ENCODE data around the gene PRKG1. TPM values are rescaled to one million over a fixed set of nuclear protein-coding genes. Genes with fewer than 3 reads are reported as not detected.
"Not testable (repeated sequence)": the region's sequence is repeated elsewhere in the genome, so short reads cannot be mapped to it uniquely, and the experiment has no call there.

The PRKG1 gene
- total RNA-seq, 1 donor from 2014 or later: 4.6 TPM

- Mint-ChIP-seq H3K9me3 (ENCODE audit: low read depth) (no peaks in the 10 kb centered on the region), H3K27me3 (no peaks in the 10 kb centered on the region), H3K4me1 (ENCODE audit: low read depth) (peaks cover 16% of the 10 kb centered on the region), H3K36me3 (ENCODE audit: insufficient read depth) (no peaks in the 10 kb centered on the region), H3K4me3 (ENCODE audit: low read depth) (no peak overlapping the region), H3K27ac (no peak overlapping the region)
- no peak for DNase-seq (ENCODE audit: low spot score, unreplicated experiment)
- TF ChIP-seq CTCF (IDR thresholded peaks at IDR 0.05; ENCODE audit: unreplicated experiment): no peak
Measured at GRCh38 chr10:51679841-51680240, 605.6 kb downstream of the PRKG1 start.

GRCh38 chr10:51683031-51683691 lies 608.9 kb downstream of the PRKG1 start:
- Mint-ChIP-seq H3K4me3 (ENCODE audit: low read depth) (no peak overlapping the region), H3K27me3 (no peaks in the 10 kb centered on the region), H3K4me1 (ENCODE audit: low read depth) (peaks cover 8% of the 10 kb centered on the region), H3K27ac (no peak overlapping the region), H3K36me3 (ENCODE audit: insufficient read depth) (no peaks in the 10 kb centered on the region), H3K9me3 (ENCODE audit: low read depth) (no peaks in the 10 kb centered on the region)
- no peak for TF ChIP-seq CTCF (IDR thresholded peaks at IDR 0.05; ENCODE audit: unreplicated experiment)
- no peak for DNase-seq (ENCODE audit: low spot score, unreplicated experiment)

- no peak for TF ChIP-seq CTCF (IDR thresholded peaks at IDR 0.05; ENCODE audit: unreplicated experiment)
- Mint-ChIP-seq H3K27ac (no peak overlapping the region), H3K36me3 (ENCODE audit: insufficient read depth) (no peaks in the 10 kb centered on the region), H3K4me3 (ENCODE audit: low read depth) (no peak overlapping the region), H3K4me1 (ENCODE audit: low read depth) (peaks cover 3% of the 10 kb centered on the region), H3K9me3 (ENCODE audit: low read depth) (peaks cover 9% of the 10 kb centered on the region), H3K27me3 (no peaks in the 10 kb centered on the region)
- DNase-seq (ENCODE audit: low spot score, unreplicated experiment): no peak
Measured at GRCh38 chr10:51685768-51686167, 611.5 kb downstream of the PRKG1 start.

- Mint-ChIP-seq H3K36me3 (ENCODE audit: insufficient read depth) (no peaks in the 10 kb centered on the region), H3K4me3 (ENCODE audit: low read depth) (no peak overlapping the region), H3K4me1 (ENCODE audit: low read depth) (peaks cover 7% of the 10 kb centered on the region), H3K9me3 (ENCODE audit: low read depth) (peaks cover 9% of the 10 kb centered on the region), H3K27me3 (no peaks in the 10 kb centered on the region), H3K27ac (no peak overlapping the region)
- no peak for TF ChIP-seq CTCF (IDR thresholded peaks at IDR 0.05; ENCODE audit: unreplicated experiment)
- no peak for DNase-seq (ENCODE audit: low spot score, unreplicated experiment)
Measured at GRCh38 chr10:51687296-51687695, 613.0 kb downstream of the PRKG1 start.

DNA sequence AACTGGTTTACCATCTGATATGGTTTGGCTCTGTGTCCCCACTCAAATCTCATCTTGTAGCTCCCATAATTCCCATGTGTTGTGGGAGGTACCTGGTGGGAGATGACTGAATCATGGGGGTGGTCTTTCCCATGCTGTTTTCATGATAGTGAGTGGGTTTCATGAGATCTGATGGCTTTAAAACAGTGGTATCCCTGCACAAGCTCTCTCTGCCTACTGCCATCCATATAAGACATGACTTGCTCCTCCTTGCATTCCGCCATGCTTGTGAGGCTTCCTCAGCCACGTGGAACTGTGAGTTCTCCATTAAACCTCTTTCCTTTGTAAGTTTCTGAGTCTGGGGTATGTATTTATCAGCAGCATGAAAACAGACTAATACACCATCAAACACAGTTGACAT lies 614.5 kb downstream of the PRKG1 start:
- H3K27me3 Mint-ChIP-seq; H3K27ac Mint-ChIP-seq; H3K4me1 Mint-ChIP-seq (ENCODE audit: low read depth); H3K36me3 Mint-ChIP-seq (ENCODE audit: insufficient read depth); H3K4me3 Mint-ChIP-seq (ENCODE audit: low read depth); H3K9me3 Mint-ChIP-seq (ENCODE audit: low read depth); DNase-seq (ENCODE audit: low spot score, unreplicated experiment): not testable (repeated sequence)

DNA sequence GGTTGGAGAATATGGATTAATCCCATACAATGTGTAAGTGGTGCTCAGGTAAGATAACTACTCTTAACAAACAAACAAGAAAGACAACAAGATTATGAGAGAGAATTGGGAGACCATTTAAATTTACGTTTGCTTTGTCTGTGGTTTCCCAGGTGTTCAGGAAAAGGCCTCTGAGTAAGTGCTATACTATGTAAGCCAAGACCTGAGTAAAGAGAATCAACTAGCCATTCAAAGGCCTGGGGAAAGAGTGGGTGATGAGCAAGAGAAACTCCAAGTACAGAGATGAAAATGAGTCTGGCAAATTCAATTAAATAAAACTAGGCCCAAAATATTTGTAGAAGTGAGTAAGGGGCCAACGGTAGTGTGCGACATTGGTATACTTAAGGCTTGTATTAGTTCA lies 615.2 kb downstream of the PRKG1 start:
- Mint-ChIP-seq H3K27me3 (no peaks in the 10 kb centered on the region), H3K9me3 (ENCODE audit: low read depth) (peaks cover 9% of the 10 kb centered on the region), H3K4me1 (ENCODE audit: low read depth) (peaks cover 7% of the 10 kb centered on the region), H3K4me3 (ENCODE audit: low read depth) (no peak overlapping the region), H3K36me3 (ENCODE audit: insufficient read depth) (no peaks in the 10 kb centered on the region), H3K27ac (no peak overlapping the region)
- TF ChIP-seq CTCF (IDR thresholded peaks at IDR 0.05; ENCODE audit: unreplicated experiment): no peak
- DNase-seq (ENCODE audit: low spot score, unreplicated experiment): no peak

Data from progenitor cell of endocrine pancreas (in vitro differentiated cells).